Activated gamma-delta T cell (primary cell): ENCODE data around the gene ZNF500.
"Not testable (repeated sequence)": the region's sequence is repeated elsewhere in the genome, so short reads cannot be mapped to it uniquely, and the experiment has no call there.

Source experiments
- DNase-seq: peaks from one replicate; lab custom pipeline; 2025; lab: John Stamatoyannopoulos, UW

Gene ZNF500

GRCh38 chr16:4796982-4797804, 30.2 kb upstream of the ZNF500 start:
- no peak for DNase-seq

GRCh38 chr16:4795828-4796572, 29.0 kb upstream of the ZNF500 start:
- no peak for DNase-seq

GRCh38 chr16:4795181-4795827, 28.3 kb upstream of the ZNF500 start, which contains the start of gene SMIM22:
TSS of gene SMIM22 (plus strand) at chr16:4795369. CDS start at chr16:4795735, 366 bp downstream.
- DNase-seq, result no peak

- no peak for DNase-seq
These were observed 26.1 kb upstream of the ZNF500 start for GRCh38 chr16:4792951-4793513.

GRCh38 chr16:4790871-4791270, 23.9 kb upstream of the ZNF500 start:
- no peak for DNase-seq

- no peak for DNase-seq
These were observed 23.3 kb upstream of the ZNF500 start for GRCh38 chr16:4790261-4790660.

- no peak for DNase-seq
These were observed 21.9 kb upstream of the ZNF500 start for GRCh38 chr16:4788910-4789309.

GRCh38 chr16:4788489-4788889, 21.5 kb upstream of the ZNF500 start:
- DNase-seq, result no peak

GRCh38 chr16:4787627-4788482, 20.9 kb upstream of the ZNF500 start, which contains the start of gene SEPTIN12:
TSS of gene SEPTIN12 (minus strand) at chr16:4788345. CDS start at chr16:4787645, 700 bp downstream.
- DNase-seq, result no peak

GRCh38 chr16:4787068-4787467, 20.1 kb upstream of the ZNF500 start:
- no peak for DNase-seq

- no peak for DNase-seq
These were observed 18.9 kb upstream of the ZNF500 start for GRCh38 chr16:4785758-4786433.

- DNase-seq, result not testable (repeated sequence)
These were observed 17.6 kb upstream of the ZNF500 start for GRCh38 chr16:4784444-4784987.

GRCh38 chr16:4783951-4784336, 17.0 kb upstream of the ZNF500 start:
- DNase-seq, result no peak

- DNase-seq, result no peak
These were observed 16.4 kb upstream of the ZNF500 start for GRCh38 chr16:4783251-4783950.

- DNase-seq, result no peak
These were observed 13.3 kb upstream of the ZNF500 start for GRCh38 chr16:4780235-4780634.

- no peak for DNase-seq
These were observed 11.1 kb upstream of the ZNF500 start for GRCh38 chr16:4778050-4778392.

GRCh38 chr16:4777339-4778049, 10.5 kb upstream of the ZNF500 start:
- no peak for DNase-seq

- DNase-seq, result no peak
These were observed 9.3 kb upstream of the ZNF500 start for GRCh38 chr16:4776141-4776705.

- no peak for DNase-seq
These were observed 8.0 kb upstream of the ZNF500 start for GRCh38 chr16:4775005-4775404.
